Anterior cingulate cortex (tissue), 58 donors: Measurements from ENCODE around the gene JUNB.

Experiments
- DNase-seq, 58 donors: peaks; one replicate each; lab custom pipeline; 2025; lab: John Stamatoyannopoulos, UW

The JUNB gene

DNA sequence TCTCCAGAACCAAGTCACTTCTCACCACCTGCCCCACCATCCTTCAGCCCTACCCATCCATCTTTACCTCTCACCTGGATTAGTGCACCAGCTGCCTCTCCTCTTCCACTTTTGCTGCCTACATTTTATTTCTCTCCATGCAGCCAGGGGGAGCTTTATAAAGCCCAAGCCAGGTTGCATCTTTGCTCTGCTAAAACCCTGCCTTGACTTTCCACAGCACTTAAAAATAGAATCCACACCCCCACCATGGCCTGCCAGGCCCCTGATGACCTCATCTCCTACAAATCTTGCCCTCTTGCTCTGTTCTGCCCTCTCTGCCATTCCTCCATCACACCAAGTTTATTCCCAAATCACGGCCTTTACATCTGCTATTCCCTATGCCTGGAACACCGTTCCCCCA, 17.7 kb upstream of the JUNB start:
- DNase-seq: no peak

DNA sequence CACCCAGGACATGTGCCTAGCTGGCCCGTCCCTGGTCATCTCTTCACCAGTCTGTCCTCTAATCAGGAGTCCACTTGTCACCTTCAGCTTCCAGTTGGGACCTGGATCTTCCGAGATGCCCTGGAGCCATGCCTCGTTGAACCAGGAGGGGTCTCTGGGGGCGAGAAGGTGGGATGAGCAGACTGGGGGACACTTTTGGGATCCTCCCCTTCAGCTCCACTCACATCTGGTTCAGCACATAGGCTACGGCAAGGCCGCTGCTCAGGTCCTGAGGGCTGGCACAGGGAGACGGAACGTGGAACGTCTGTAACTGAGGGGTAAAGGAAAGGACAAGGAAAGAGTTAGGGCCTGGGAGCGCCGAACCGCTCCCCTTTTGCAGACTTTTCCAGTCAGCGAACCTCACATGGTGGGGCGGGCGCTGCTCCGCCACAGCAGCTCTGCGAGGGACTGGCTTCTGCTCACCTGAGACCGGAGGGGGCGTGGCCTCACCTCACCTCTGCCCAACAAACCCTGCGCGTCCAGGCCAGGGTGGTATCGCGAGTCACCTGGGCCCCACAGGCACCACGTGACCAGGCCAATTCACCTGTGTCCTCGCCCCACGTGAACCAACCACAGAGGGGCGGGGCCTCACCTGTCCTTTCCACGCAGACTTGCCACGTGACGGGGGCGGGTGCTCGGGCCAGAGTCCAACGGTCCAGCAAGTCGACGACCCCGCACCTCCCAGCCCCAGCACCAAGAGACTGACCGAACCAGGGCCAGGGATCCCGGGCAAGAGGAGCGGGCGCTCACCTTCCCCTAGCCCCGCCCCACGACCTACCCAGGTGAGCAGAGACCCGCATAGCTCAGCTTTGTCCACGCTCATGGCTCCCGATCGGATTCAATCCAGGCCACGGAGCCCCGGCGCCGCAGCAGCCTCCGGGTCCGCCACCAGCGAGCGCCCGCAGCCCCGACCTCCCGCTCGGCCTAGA, 16.4 kb upstream of the JUNB start, which contains the start of gene HOOK2:
Gene HOOK2, minus strand, starts transcription at position 965 of the 968 bp plus-strand sequence. Its CDS starts 103 bp downstream, at position 862.
- DNase-seq: peak in 21 of 58 donors; percentile 35 to 63 (median 49)

DNA sequence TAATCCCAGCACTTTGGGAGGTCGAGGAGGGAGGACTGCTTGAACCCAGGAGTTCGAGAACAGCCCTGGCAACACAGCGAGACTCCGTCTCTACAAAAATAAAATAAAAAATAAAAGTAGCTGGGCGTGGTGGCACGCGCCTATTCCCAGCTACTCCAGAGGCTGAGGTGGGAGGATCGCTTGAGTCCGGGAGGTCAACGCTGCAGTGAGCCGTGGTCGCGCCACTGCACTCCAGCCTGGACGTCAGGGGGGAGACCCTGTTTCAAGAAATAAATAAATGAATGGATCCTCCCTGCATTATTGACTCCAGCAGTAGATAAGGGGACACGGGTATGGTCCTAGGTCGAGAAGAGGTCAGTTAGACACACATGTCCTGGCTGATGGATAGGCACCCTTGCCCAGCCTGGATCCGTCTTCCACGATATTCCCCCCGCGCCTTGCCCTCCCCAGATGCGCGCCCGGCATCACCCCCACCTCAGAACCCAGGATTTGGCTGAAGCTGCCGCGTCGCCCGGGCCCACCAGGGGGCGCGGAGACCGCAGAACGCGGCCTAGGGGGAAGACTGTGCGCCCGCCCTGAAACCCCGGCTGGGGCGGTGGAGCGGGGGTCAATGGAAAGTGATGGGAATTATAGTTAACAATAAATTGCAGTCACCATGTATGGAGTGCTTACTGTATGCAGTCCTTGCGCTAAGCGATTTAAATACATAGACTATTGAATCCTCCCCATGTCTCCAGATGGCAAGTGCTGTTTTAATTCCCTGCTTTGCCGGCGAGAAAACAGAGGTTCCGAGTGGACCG, 13.9 kb upstream of the JUNB start:
- DNase-seq: peak in 57 of 58 donors; percentile 8 to 86 (median 66)

DNA sequence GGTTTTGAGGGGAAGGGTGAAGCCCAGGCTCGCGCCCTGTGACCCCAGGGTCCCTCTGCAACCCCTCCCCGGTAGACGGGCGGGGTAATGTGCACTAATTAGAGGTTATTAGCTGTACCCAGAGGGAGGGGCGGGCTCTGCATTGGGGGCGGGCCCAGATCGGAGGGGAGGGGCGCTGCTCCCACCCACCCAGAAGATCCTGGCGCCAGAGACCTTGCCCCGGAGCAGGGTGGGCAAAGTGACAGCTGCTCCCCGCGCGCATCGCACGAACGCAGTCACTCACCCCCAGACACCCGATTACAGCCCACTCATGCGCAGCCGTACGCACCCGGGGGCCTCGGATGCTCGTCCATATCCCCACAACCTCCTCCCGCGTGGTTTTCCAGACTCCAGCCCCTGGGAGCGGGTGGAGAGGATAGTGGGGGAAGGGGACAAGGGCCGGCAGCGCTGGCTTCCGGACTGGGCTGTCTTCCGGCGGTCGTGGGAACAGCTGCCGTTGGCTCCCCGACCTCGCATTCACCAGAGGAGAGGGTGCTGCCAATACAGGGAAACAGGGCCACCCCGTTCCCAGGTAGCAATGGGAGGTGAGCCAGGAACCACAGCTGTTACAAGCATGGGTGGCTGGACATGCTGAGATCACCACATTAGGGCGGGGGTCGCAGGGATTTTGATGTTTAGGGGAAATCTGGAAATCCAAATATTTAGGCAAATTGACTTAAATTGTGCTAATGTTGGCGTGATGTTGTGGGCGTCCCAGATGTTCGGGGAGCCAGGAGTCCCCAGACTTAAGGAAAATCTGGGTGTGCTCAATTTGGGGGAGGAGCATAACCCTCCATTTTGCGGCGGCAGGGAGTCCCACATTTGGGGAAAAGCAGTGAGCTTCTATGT, 13.0 kb upstream of the JUNB start:
- DNase-seq: peak in 53 of 58 donors; percentile 13 to 81 (median 49)

DNA sequence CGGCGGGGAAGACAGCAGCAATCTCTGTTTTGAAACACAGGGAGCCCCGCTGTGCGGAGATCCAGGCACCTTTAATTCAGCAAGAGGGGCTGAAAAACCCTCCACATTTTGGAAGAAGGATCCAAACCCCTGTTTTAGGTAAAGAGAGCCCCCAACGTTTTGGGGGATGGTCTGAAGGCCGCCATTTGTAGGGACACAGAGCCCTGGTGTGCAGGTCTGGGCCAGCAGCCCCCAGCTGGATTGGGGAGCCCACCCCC, 12.5 kb upstream of the JUNB start:
- peak in 2 of 58 donors; percentile 51 to 60 for DNase-seq

DNA sequence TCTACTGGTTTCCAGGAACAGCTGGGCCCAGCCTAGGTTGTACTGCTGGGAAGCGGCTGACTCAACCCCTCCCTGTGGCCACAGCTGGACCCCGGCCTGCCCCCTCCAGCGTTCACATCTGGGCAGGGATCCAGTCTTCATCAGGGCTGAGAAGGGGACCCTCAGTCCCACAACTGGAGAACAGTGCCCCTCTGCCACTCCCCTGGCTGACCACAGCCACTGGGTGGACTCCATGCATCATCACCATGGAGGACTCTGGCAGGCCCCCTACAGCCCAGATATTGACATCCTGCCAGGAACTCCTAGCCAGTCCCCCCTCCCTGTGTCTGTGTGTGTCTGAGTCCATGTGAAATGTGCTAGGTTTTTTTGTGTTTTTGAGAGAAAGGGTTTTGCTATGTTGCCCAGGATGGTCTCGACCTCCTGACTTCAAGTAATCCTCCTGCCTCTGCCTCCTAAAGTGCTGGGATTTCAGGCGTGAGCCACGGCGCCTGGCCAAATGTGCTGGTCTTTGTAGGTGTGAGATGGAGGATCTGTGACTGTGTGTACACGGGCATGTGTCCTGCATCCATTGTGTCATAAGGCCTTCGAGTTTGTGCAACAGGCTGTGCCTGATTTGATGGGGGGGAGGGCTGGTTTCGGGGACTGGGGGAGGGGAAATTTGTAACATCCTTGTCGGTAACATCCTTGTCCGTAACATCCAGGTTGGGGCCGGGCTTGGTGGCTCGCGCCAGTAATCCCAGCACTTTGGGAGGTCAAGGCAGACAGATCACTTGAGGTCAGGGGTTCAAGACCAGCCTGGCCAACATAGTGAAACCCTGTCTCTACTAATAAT, 11.9 kb upstream of the JUNB start:
- peak in 23 of 58 donors; percentile 6 to 55 (median 28) for DNase-seq

DNA sequence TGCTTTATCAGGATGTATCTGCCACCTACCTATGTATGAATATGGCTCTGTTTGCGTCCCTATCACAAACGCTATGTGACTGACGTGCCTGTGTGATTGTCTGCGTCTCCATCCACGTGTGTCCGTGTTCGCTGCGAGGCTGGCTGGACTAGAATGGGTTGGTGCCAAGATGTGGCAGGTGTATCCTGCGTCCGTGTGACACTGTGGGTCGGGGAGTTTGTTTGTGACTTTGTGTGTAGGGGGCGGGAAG, 9.2 kb upstream of the JUNB start:
- DNase-seq: peak in 2 of 58 donors; percentile 75 to 80

DNA sequence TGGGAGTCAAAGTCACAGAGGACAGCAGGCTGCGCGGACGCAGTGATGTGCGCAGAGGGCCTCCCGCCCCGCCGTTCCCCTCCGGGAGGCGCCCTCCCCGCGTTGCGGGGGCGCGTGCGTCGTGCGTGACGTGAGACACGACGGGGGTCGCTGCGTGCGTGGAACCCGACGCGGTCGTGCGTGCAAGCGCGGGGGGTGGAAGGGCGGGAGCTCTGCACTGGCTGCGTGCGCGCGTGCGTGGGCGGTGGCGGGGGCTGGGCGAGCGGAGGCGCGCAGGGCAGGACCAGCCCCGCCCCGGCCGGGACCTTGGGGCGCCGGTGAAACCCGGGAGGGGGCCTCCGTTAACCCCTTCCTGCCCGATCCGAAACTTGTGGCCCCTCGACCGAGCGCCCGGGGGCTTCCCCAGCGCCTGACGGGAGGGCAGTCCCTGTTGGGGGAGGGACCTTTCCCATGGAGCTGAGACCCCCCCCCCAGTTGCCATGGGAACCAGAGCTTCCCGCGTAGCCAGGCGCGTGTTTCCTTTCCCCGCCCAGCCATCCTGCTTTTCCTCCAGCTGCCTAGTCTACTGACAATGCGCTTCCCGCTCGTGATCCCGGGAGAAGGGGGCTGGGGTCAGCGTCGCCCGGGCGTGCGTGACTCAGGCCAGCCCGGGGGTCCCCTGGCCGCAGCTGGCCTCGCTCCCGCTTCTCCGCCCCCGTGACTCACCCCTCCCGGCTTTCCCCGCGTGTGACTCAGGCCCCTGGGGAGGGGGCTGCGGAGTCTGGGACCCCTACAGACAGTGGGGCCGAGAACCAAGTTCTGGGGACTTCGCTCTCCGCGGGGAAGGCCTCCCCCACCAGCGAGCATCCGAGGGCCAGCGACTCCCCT, 8.6 kb upstream of the JUNB start:
- peak; percentile 55 to 95 (median 89) for DNase-seq

DNA sequence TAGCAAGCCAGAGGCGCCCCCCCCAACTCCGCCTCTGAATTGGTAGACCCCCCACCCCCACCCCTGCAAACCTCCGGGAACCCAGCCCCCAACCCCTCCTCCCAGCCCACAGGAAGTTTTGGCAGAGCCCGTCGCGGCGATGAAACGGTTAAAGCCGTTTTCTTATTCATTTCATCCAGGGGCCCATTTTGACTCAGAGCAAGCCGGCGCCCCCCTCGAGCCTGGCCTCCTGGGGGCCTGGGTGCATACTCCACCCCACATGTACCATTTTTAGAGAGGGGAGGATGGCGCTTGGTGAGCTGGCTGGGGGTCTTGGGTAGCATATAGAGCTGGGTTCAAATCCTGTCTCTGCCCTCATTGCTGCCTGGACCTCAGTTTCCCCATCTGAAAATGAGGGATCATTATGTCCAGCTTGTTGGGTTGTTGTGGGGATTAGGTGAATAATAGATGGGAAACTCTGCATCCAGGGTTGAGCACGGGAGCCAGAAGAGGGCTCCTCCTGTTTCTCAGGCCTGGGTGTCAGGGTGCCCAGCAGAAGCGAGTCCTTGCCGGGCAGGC, 7.9 kb upstream of the JUNB start:
- DNase-seq: peak in 1 of 58 donors; percentile 29

DNA sequence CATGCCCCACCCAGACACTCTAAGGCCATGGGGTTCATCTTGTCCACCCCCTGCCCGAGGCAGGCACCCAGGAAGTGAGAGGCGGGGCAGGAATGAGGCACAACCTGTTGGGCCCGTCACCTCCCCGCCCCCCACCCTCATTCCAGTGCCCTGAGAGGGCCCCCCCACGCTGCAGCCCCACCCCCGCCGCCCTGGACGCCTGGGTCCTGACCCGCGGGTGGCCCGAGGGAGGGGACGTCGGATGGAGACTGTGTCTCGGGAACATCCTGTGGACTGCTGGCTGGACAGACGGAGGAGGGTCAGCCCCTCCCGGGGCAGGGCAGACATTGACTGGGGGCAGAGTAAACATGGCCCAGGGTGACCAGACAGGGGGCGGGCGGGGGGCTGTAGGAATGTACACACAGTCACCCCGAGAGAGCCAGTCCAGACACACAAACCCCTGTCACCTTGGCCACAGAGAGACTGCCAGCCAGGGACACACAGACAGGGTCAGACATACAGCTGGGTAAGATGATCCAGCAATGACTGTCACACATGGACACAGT, 7.4 kb upstream of the JUNB start:
- DNase-seq: peak in 6 of 58 donors; percentile 8 to 43 (median 21)

DNA sequence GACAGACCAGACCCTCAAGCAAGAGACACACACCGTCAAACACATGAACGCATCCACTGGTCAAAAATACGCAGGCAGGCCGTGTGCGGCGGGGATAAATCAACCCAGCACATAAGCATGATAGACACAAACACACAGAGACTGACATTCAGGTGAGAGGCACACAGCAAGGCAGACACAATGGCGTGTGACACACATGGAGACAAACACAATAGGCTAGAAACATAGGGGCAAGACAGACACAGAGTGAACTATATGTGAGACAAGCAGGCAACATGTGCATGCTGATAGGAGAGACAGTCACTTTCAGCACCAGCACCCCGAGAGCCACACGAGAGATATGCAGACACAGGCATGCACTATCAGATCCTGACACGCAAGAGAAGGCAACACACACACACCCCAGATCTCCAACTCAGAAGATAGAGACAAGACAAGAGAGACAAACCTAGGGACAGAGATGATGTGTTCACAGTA, 6.9 kb upstream of the JUNB start:
- DNase-seq: peak in 2 of 58 donors; percentile 10 to 21

DNA sequence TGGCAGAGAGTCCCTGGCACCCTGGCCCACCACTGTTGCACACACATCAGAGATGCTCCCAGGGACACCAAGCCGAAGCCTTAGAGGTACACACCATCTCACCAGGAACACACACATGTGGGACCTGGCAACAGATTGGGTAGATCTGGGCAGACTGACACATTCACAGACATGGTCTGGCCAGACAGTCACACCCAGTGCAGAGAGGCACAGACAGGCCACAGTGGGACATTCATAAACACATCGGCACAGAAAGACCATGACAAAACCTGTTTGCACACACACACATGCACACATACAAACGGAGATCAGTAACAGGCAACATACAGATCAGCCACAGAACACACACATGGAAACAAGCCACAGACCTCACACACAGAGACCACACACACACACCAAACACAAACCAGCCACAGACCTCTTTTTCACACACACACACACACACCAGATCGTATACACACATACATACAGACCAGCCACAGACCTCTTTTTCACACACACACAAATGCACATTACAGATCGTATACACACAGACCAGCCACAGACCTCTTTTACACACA, 6.3 kb upstream of the JUNB start:
- DNase-seq: peak in 1 of 58 donors; percentile 5

DNA sequence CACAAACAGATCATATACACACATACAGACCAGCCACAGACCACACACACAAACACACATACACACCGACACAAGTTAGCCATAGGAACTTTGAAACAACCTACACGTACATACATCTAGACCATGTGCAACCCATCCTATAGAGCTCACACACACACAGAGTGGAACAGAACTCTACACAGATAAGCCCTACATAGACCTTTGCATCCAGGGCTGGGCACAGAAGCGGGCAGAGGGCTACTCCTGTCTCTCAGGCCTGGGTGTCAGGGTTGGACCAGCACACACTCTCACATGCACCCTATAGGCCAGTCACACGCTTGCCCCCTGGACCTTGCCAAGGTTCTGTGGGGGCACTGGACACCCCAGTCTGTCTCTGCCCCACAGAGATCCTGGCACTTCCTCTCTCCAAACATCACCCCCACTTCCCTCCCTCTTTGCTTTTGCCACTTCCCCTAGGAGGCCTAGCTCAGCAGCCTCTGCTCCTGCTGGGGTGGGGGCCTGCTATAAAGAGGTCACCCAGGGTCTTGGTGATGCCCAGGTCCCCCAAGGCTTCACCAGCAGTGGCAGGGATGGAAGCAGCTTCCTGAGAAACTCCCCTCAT, 5.8 kb upstream of the JUNB start:
- DNase-seq: peak in 15 of 58 donors; percentile 9 to 45 (median 25)

DNA sequence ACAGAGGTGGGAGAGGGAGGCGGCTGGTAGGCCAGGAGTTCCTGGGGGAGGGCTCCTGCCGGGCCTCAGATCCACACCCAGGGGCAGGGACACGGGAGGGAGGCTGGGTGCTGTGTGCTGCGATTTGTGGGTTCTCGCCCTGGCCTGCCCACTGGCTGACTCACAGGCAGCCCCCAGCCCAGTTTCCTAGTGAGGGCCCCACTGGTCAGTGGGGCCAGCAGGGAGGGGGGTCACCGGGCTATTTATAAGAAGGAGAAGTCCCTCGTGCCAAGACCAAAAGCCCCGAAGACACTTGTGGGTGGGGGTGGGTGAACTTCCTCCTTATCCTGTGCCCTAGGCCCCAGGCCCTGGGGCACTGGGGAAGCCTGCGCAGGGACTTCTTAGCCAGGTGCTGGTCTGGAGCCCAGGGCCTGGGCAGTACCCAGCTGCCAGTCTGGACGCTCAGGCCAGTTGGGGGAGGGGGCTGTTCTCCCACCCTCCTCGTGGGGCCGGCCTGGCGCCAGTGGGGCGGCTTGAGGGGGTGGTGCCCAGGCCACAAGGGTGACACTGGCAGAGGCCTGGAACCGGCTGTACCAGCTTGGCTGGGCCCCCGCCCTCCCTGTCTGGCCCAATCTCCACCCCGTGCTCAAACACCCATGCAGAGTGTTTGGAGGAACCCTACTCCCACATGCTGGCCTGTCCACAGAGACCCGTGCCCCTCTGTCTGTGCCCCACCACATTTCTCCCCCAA, 5.0 kb upstream of the JUNB start:
- DNase-seq: peak in 51 of 58 donors; percentile 19 to 85 (median 60)

DNA sequence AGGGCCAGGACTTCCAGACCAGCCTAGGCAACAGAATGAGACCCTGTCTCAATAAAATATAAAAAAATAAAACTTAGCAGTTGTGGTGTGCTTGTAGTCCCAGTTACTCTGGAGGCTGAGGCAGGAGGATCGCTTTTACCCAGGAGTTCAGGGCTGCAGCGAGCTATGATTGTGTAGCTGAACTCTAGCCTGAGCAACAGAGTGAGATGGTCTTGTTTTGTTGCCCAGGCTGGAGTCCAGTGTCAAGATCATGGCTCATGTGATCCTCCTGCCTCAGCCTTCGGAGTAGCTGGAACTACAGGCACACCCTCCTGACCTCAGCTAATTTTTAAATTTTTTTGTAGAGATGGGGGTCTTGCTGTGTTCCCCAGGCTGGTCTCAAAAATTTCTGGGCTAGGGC, 4.3 kb upstream of the JUNB start:
- no peak for DNase-seq

DNA sequence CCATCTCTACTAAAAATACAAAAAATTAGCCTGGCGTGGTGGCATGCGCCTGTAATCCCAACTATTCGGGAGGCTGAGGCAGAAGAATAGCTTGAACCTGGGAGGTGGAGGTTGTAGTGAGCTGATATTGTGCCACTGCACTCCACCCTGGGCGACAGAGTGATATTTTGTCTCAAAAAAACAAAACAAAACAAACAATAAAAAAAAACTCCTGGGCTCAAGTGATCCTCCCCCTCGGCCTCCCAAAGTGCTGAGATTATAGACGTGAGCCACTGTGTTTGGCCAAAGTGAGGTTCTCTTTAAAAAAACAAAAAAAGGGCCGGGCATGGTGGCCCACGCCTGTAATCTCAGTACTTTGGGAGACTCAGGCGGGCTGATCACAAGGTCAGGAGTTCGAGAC, 3.8 kb upstream of the JUNB start:
- DNase-seq: no peak
